GM18951 (cell line): ENCODE data around the gene GPR42.

ENCODE experiments used
- POLR2A ChIP-seq: IDR thresholded peaks from 4 replicates; pipeline ENCODE4 v1.6.1; 2011; ENCODE audit warnings: mild to moderate bottlenecking; ENCODE audit not compliant: insufficient read length, insufficient read depth; ENCODE audit errors: extremely low read depth
- in situ Hi-C: fragments of 300-500 bp; cut with MboI; formaldehyde crosslinking; loops from one replicate; pipeline ENCODE4 v1.12.0; 2022; ENCODE audit warnings: low sequenced_read_pairs, mixed read lengths, inconsistent platforms; ENCODE audit not compliant: unreplicated experiment

GPR42 gene

GRCh38 chr19:35417713-35418534 lies 47.1 kb downstream of the GPR42 start:
- in situ Hi-C loops = no loop called here
- TF ChIP-seq POLR2A = no peak

GRCh38 chr19:35419046-35419445 lies 48.2 kb downstream of the GPR42 start:
- no peak for TF ChIP-seq POLR2A
- in situ Hi-C loops = no loop called here

GRCh38 chr19:35419805-35420204 lies 48.9 kb downstream of the GPR42 start:
- in situ Hi-C loops = loop anchor here (5.0 kb wide), 1 partner anchor 42 kb away; no protein-coding TSS in a partner anchor
- TF ChIP-seq POLR2A = no peak

GRCh38 chr19:35421362-35421761 lies 50.5 kb downstream of the GPR42 start:
- no peak for TF ChIP-seq POLR2A
- in situ Hi-C loops = loop anchor here (5.0 kb wide), 1 partner anchor 41 kb away; no protein-coding TSS in a partner anchor
